Caco-2 (cell line): ENCODE results near the gene HARS1. TPM values are rescaled to one million over a fixed set of nuclear protein-coding genes. Genes with fewer than 3 reads are reported as not detected.

Experiments used
- BruUV-seq: library from RNA; stranded (reverse); fragments of 400-500 nt; replicated peaks from 2 replicates; lab custom pipeline; 2021; lab: Mats Ljungman, UMichigan
- CTCF ChIA-PET: fragments of 300-600 bp; sonication (Branson Sonifier 250); formaldehyde crosslinking; loops from one replicate; lab custom pipeline; 2022; ENCODE audit warnings: antibody characterized with exemption; lab: Charles Lee
- POLR2A ChIA-PET: fragments of 300-600 bp; sonication (Branson Sonifier 250); formaldehyde crosslinking; loops from one replicate; lab custom pipeline; 2022; ENCODE audit warnings: antibody characterized with exemption; lab: Charles Lee
- DNase-seq, 2 experiments: peaks; one replicate each; pipeline versions ENCODE4 v3.0.0 to v3.0.0-alpha.2; 2020 to 2022
- H3K27me3 ChIP-seq: replicated peaks from 2 replicates; pipeline ENCODE4 v1.6.0; 2011; ENCODE audit warnings: low read length; ENCODE audit not compliant: control insufficient read depth, insufficient read depth
- H3K36me3 ChIP-seq: 2 replicates; pipeline ENCODE4 v1.5.1; 2011; ENCODE audit warnings: low read length; ENCODE audit not compliant: control insufficient read depth, insufficient read depth
- H3K4me1 ChIP-seq: fragments of 250-450 bp; sonication (Bioruptor Pico); 2 replicates; pipeline ENCODE4 v1.5.1; 2020; ENCODE audit warnings: mild to moderate bottlenecking
- H3K4me3 ChIP-seq: 2 replicates; pipeline ENCODE4 v1.5.1; 2011; ENCODE audit warnings: low read depth, mild to moderate bottlenecking, control low read depth, low read length
- H3K9me3 ChIP-seq: fragments of 250-450 bp; sonication (Bioruptor Pico); 2 replicates; pipeline ENCODE4 v1.5.1; 2020; ENCODE audit warnings: mild to moderate bottlenecking, moderate library complexity
- H3K27ac Mint-ChIP-seq: one replicate; pipeline ENCODE4 v1.8.0; 2022; ENCODE audit warnings: mixed read lengths; ENCODE audit not compliant: unreplicated experiment
- H3K27me3 Mint-ChIP-seq: one replicate; pipeline ENCODE4 v1.8.0; 2022; ENCODE audit warnings: mixed read lengths; ENCODE audit not compliant: insufficient read depth, unreplicated experiment
- H3K36me3 Mint-ChIP-seq: one replicate; pipeline ENCODE4 v1.8.0; 2022; ENCODE audit warnings: mild to moderate bottlenecking, mixed read lengths; ENCODE audit not compliant: insufficient read depth, unreplicated experiment
- H3K4me1 Mint-ChIP-seq: one replicate; pipeline ENCODE4 v1.8.0; 2022; ENCODE audit warnings: low read depth, mixed read lengths; ENCODE audit not compliant: unreplicated experiment
- H3K4me3 Mint-ChIP-seq: one replicate; pipeline ENCODE4 v1.8.0; 2022; ENCODE audit warnings: mild to moderate bottlenecking, moderate library complexity, mixed read lengths; ENCODE audit not compliant: unreplicated experiment
- H3K9me3 Mint-ChIP-seq: one replicate; pipeline ENCODE4 v1.8.0; 2022; ENCODE audit warnings: mixed read lengths; ENCODE audit not compliant: unreplicated experiment
- intact Hi-C: fragments of 100-400 bp; cut with micrococcal nuclease; formaldehyde crosslinking; loops from one replicate; pipeline ENCODE4 v1.10.0; 2022; ENCODE audit not compliant: unreplicated experiment
- total RNA-seq: library from RNA; stranded (reverse); gene quantifications from 2 replicates; pipeline ENCODE4 v1.2.3, GENCODE V29; 2022
- TF ChIP-seq, protein P1 (sequence below), 2 experiments: fragments of 200-600 bp in 1 of 2; IDR thresholded peaks; 1 replicate in 1 of 2; 2 replicates in 1 of 2; pipeline versions ENCODE4 v1.5.1 to v1.8.0; 2011 to 2022; ENCODE audit warnings: antibody characterized with exemption in 1 of 2, control low read depth in 1 of 2, inconsistent platforms in 1 of 2, low read depth in 1 of 2, low read length in 1 of 2, mild to moderate bottlenecking in 1 of 2, moderate library complexity in 1 of 2; ENCODE audit not compliant: insufficient read depth in 1 of 2, severe bottlenecking in 1 of 2, unreplicated experiment in 1 of 2

Gene HARS1
- total RNA-seq, 1 experiment from 2014 or later: 83.5 TPM

DNA sequence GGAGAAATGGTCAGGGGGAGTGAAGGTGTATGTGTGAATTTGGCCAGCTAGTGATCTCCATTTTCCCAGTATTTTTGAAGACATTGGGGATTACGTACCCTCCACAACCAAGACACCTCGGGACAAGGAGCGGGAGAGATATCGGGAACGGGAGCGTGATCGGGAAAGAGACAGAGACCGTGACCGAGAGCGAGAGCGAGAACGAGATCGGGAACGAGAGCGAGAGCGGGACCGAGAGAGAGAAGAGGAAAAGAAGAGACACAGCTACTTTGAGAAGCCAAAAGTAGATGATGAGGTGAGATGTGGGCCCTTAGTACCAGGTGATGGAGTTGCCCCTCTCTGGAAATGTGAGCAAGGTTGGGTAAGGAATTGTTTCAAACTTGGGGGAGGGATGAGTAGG lies 32.3 kb downstream of the HARS1 start:
- Mint-ChIP-seq H3K36me3 (peaks cover 71% of the 10 kb centered on the region), H3K4me1 (peaks cover 6% of the 10 kb centered on the region), H3K27ac (no peak overlapping the region), H3K4me3 (no peak overlapping the region), H3K9me3 (no peaks in the 10 kb centered on the region), H3K27me3 (no peaks in the 10 kb centered on the region)
- TF ChIP-seq, protein P1, sequence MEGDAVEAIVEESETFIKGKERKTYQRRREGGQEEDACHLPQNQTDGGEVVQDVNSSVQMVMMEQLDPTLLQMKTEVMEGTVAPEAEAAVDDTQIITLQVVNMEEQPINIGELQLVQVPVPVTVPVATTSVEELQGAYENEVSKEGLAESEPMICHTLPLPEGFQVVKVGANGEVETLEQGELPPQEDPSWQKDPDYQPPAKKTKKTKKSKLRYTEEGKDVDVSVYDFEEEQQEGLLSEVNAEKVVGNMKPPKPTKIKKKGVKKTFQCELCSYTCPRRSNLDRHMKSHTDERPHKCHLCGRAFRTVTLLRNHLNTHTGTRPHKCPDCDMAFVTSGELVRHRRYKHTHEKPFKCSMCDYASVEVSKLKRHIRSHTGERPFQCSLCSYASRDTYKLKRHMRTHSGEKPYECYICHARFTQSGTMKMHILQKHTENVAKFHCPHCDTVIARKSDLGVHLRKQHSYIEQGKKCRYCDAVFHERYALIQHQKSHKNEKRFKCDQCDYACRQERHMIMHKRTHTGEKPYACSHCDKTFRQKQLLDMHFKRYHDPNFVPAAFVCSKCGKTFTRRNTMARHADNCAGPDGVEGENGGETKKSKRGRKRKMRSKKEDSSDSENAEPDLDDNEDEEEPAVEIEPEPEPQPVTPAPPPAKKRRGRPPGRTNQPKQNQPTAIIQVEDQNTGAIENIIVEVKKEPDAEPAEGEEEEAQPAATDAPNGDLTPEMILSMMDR (IDR thresholded peaks at IDR 0.05; ENCODE audit: insufficient read depth in 1 of 2, low read depth in 1 of 2, low read length in 1 of 2, severe bottlenecking in 1 of 2, unreplicated experiment in 1 of 2): no peak
- ChIA-PET POLR2A (no interaction called here), CTCF (no interaction called here)
- no TSS peak for BruUV-seq
- DNase-seq: no peak
- no peaks in the 10 kb centered on the region for H3K27me3 ChIP-seq
- no peaks in the 10 kb centered on the region for H3K4me1 ChIP-seq
- H3K36me3 ChIP-seq: peaks cover 9% of the 10 kb centered on the region
- no peaks in the 10 kb centered on the region for H3K9me3 ChIP-seq
- intact Hi-C loops: no loop called here
- no peak overlapping the region for H3K4me3 ChIP-seq

DNA sequence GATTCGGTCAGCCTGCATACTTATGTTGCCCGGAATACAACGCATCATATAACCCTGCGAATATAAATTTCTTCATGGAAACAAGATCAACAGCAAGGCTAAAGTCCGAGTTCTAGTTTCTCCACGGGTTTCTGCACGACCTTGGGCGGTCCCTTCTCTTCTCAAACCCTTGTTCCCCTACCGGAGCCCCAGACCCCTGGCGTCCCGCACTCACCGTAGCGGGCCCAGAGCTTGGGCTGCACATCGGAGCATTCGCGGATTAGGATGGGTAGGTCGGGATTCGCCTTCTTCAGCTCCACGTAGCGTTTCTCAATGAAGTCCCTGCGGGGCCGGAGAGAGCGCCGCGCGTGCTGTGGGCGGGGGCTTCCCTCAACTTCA lies 44.1 kb downstream of the HARS1 start:
- no TSS peak for BruUV-seq
- TF ChIP-seq, protein P1 (IDR thresholded peaks at IDR 0.05; ENCODE audit: insufficient read depth in 1 of 2, low read depth in 1 of 2, low read length in 1 of 2, severe bottlenecking in 1 of 2, unreplicated experiment in 1 of 2): no peak
- ChIA-PET CTCF (interaction anchor here (0.7 to 1.9 kb wide), 7 partner anchors 8 to 274 kb away, joined by 3 to 10 read pairs (median 4); partner anchors contain the start of genes EIF4EBP3 and TMCO6), POLR2A (interaction anchor here (0.7 to 2.4 kb wide), 14 partner anchors 9 to 386 kb away, joined by 3 to 32 read pairs (median 7); partner anchors contain the start of genes EIF4EBP3, HBEGF, SRA1 and TMCO6)
- Mint-ChIP-seq H3K4me1 (peaks cover 6% of the 10 kb centered on the region), H3K27ac (peak overlapping the region; percentile 96), H3K9me3 (no peaks in the 10 kb centered on the region), H3K4me3 (peak overlapping the region; percentile 96), H3K36me3 (peaks cover 85% of the 10 kb centered on the region), H3K27me3 (no peaks in the 10 kb centered on the region)
- DNase-seq: peak in 1 of 2 experiments; percentile 28
- H3K36me3 ChIP-seq: no peaks in the 10 kb centered on the region
- no peaks in the 10 kb centered on the region for H3K27me3 ChIP-seq
- no peaks in the 10 kb centered on the region for H3K4me1 ChIP-seq
- H3K4me3 ChIP-seq: peak overlapping the region; percentile 73
- no peaks in the 10 kb centered on the region for H3K9me3 ChIP-seq
- intact Hi-C loops: loop anchor here (1.0 to 10.0 kb wide), 6 partner anchors 8 to 432 kb away; partner anchors contain the start of genes APBB3, HARS1, HARS2 and SLC35A4

GRCh38 chr5:140642718-140643117 lies 48.5 kb downstream of the HARS1 start:
- intact Hi-C loops: loop anchor here (10.0 kb wide), 1 partner anchor 428 kb away; no protein-coding TSS in a partner anchor
- no TSS peak for BruUV-seq

More at GRCh38 chr5:140642718-140643117, 48.5 kb downstream of the HARS1 start:
- peaks cover 24% of the 10 kb centered on the region for H3K4me1 Mint-ChIP-seq
- Histone ChIP-seq H3K9me3 (no peaks in the 10 kb centered on the region), H3K36me3 (peaks cover 4% of the 10 kb centered on the region; the same call in 1 of the 2 replicates), H3K4me1 (peaks cover 7% of the 10 kb centered on the region), H3K4me3 (no peak overlapping the region), H3K27me3 (no peaks in the 10 kb centered on the region)
- ChIA-PET CTCF (interaction anchor here (0.5 kb wide), 1 partner anchor 78 kb away, joined by 3 read pairs; no protein-coding TSS in a partner anchor), POLR2A (no interaction called here)
- H3K36me3 Mint-ChIP-seq: peaks cover 54% of the 10 kb centered on the region
- TF ChIP-seq, protein P1 (IDR thresholded peaks at IDR 0.05; ENCODE audit: insufficient read depth in 1 of 2, low read depth in 1 of 2, low read length in 1 of 2, severe bottlenecking in 1 of 2, unreplicated experiment in 1 of 2): no peak
- no peak for DNase-seq
- H3K9me3 Mint-ChIP-seq: no peaks in the 10 kb centered on the region
- H3K27me3 Mint-ChIP-seq: no peaks in the 10 kb centered on the region
- no peak overlapping the region for H3K27ac Mint-ChIP-seq
- no peak overlapping the region for H3K4me3 Mint-ChIP-seq
